Adrenal gland (tissue), 5 donors: ENCODE data around the gene LMF1.

Experiments
- CTCF ChIP-seq, 6 experiments: fragments of 450-650 bp in 4 of 6; fragments of 200-600 bp in 2 of 6; sonication (generic) in 1 of 6; IDR thresholded peaks; 1 replicate in 5 of 6; 2 replicates in 1 of 6; pipeline versions ENCODE4 v1.5.1 to v1.8.0; 2016 to 2021; ENCODE audit warnings: antibody characterized with exemption in 6 of 6, mild to moderate bottlenecking in 2 of 6, moderate library complexity in 1 of 6
- POLR2A ChIP-seq, 2 donors: fragments of 450-650 bp; IDR thresholded peaks; one replicate each; pipeline ENCODE4 v1.6.1; 2017; ENCODE audit warnings: antibody characterized with exemption in 2 of 2, mild to moderate bottlenecking in 2 of 2, moderate library complexity in 1 of 2
- donor health status: DM: no; HTN: no; CAD: no.

- TF ChIP-seq POLR2A (IDR thresholded peaks at IDR 0.05) (no peak), CTCF (IDR thresholded peaks at IDR 0.05) (no peak)
These were observed 47.6 kb downstream of the LMF1 start for GRCh38 chr16:923184-923583.
